Activated B cell treated with CpG ODN at 0.5 μM for 24 hours (primary cell): ENCODE results near the gene DEPDC5. TPM values are rescaled to one million over a fixed set of nuclear protein-coding genes. Genes with fewer than 3 reads are reported as not detected.
"Not testable (repeated sequence)": the region's sequence is repeated elsewhere in the genome, so short reads cannot be mapped to it uniquely, and the experiment has no call there.

Source experiments
- ATAC-seq: fragments of 200-7000 bp; cut with Tn5 transposase; one replicate; pipeline ENCODE4 v1.10.0; 2021; ENCODE audit warnings: low read depth, mild to moderate bottlenecking, moderate library complexity
- CTCF ChIA-PET: fragments of 350-600 bp; sonication (Branson Sonifier 250); formaldehyde crosslinking; loops from one replicate; lab custom pipeline; 2021; ENCODE audit warnings: antibody characterized with exemption; lab: Charles Lee
- POLR2A ChIA-PET: fragments of 350-600 bp; sonication (Branson Sonifier 250); formaldehyde crosslinking; loops from one replicate; lab custom pipeline; 2021; ENCODE audit warnings: antibody characterized with exemption; lab: Charles Lee
- DNase-seq: peaks from one replicate; pipeline ENCODE4 v3.0.0; 2022
- H3K27ac Mint-ChIP-seq: one replicate; pipeline ENCODE4 v1.8.0; 2020; ENCODE audit warnings: mixed read lengths
- H3K27me3 Mint-ChIP-seq: one replicate; pipeline ENCODE4 v1.8.0; 2021; ENCODE audit warnings: mixed read lengths
- H3K36me3 Mint-ChIP-seq: one replicate; pipeline ENCODE4 v1.8.0; 2021; ENCODE audit warnings: low read depth, mixed read lengths
- H3K4me1 Mint-ChIP-seq: one replicate; pipeline ENCODE4 v1.8.0; 2021; ENCODE audit warnings: mixed read lengths
- H3K4me3 Mint-ChIP-seq: one replicate; pipeline ENCODE4 v1.8.0; 2020; ENCODE audit warnings: mild to moderate bottlenecking, mixed read lengths
- H3K9me3 Mint-ChIP-seq: one replicate; pipeline ENCODE4 v1.8.0; 2020; ENCODE audit warnings: mixed read lengths
- CTCF ChIP-seq: fragments of 200-600 bp; IDR thresholded peaks from one replicate; pipeline ENCODE4 v1.8.0; 2022; ENCODE audit warnings: antibody characterized with exemption, mild to moderate bottlenecking
- intact Hi-C: fragments of 100-400 bp; cut with micrococcal nuclease; formaldehyde crosslinking; loops from one replicate; pipeline ENCODE4 v1.15.1; 2024
- total RNA-seq: library from RNA; stranded (reverse); gene quantifications from 2 replicates; pipeline ENCODE4 v1.2.3, GENCODE V29; 2022

Gene DEPDC5
- total RNA-seq, 1 donor from 2014 or later: 79.1 TPM

GRCh38 chr22:31753005-31753633 lies 700 bp upstream of the DEPDC5 start:
- ChIA-PET CTCF (interaction anchor here (0.6 to 1.3 kb wide), 2 partner anchors 78 to 88 kb away, joined by 3 to 5 read pairs; no protein-coding TSS in a partner anchor), POLR2A (interaction anchor here (0.6 to 2.7 kb wide), 16 partner anchors 15 to 721 kb away, joined by 3 to 16 read pairs (median 4); partner anchors contain the start of genes FBXO7, PIK3IP1 and PISD)
- peak; percentile 15 for ATAC-seq
- no peaks in the 10 kb centered on the region for H3K9me3 Mint-ChIP-seq
- H3K36me3 Mint-ChIP-seq: peaks cover 16% of the 10 kb centered on the region
- intact Hi-C loops: loop anchor here (1.0 to 10.0 kb wide), 5 partner anchors 123 to 786 kb away; partner anchors contain the start of genes FBXO7, MORC2, RTCB and TUG1
- H3K4me1 Mint-ChIP-seq: peaks cover 52% of the 10 kb centered on the region
- no peak for TF ChIP-seq CTCF
- H3K27me3 Mint-ChIP-seq: no peaks in the 10 kb centered on the region
- no peak for DNase-seq
- H3K27ac Mint-ChIP-seq: peak overlapping the region; percentile 100
- peak overlapping the region; percentile 94 for H3K4me3 Mint-ChIP-seq

GRCh38 chr22:31754813-31755212 lies 994 bp downstream of the DEPDC5 start:
- ChIA-PET CTCF (no interaction called here), POLR2A (interaction anchor here (0.7 to 2.7 kb wide), 3 partner anchors 27 to 382 kb away, joined by 3 to 10 read pairs (median 3); partner anchors contain the start of gene PISD)
- ATAC-seq (no peak), DNase-seq (no peak)
- H3K27ac Mint-ChIP-seq: peak overlapping the region; percentile 100
- intact Hi-C loops: loop anchor here (2.0 to 10.0 kb wide), 4 partner anchors 36 to 788 kb away; partner anchors contain the start of genes MORC2, RTCB and TUG1
- H3K27me3 Mint-ChIP-seq: no peaks in the 10 kb centered on the region
- peaks cover 38% of the 10 kb centered on the region for H3K4me1 Mint-ChIP-seq
- no peaks in the 10 kb centered on the region for H3K9me3 Mint-ChIP-seq
- TF ChIP-seq CTCF: no peak
- H3K4me3 Mint-ChIP-seq: peak overlapping the region; percentile 94
- H3K36me3 Mint-ChIP-seq: peaks cover 26% of the 10 kb centered on the region

- intact Hi-C loops: loop anchor here (2.0 to 10.0 kb wide), 3 partner anchors 14 to 658 kb away; partner anchors contain the start of gene RTCB
- Mint-ChIP-seq H3K27me3 (no peaks in the 10 kb centered on the region), H3K9me3 (no peaks in the 10 kb centered on the region), H3K27ac (no peak overlapping the region), H3K4me3 (no peak overlapping the region), H3K36me3 (peaks cover 45% of the 10 kb centered on the region), H3K4me1 (peaks cover 27% of the 10 kb centered on the region)
- TF ChIP-seq CTCF: no peak
- POLR2A ChIA-PET: no interaction called here
- no peak for DNase-seq
- no peak for ATAC-seq
- CTCF ChIA-PET: no interaction called here
These were observed 3.4 kb downstream of the DEPDC5 start for GRCh38 chr22:31757265-31757664.

- POLR2A ChIA-PET, DNase-seq, H3K9me3 Mint-ChIP-seq, ATAC-seq, H3K27me3 Mint-ChIP-seq, H3K4me3 Mint-ChIP-seq, CTCF ChIA-PET, H3K27ac Mint-ChIP-seq: not testable (repeated sequence)
- H3K36me3 Mint-ChIP-seq: peaks cover 54% of the 10 kb centered on the region
- intact Hi-C loops: loop anchor here (10.0 kb wide), 2 partner anchors 204 to 656 kb away; partner anchors contain the start of gene RTCB
- H3K4me1 Mint-ChIP-seq: peaks cover 15% of the 10 kb centered on the region
These were observed 5.0 kb downstream of the DEPDC5 start for GRCh38 chr22:31758860-31759259.

GRCh38 chr22:31764785-31765184 lies 11.0 kb downstream of the DEPDC5 start:
- CTCF ChIA-PET: no interaction called here

More at GRCh38 chr22:31764785-31765184, 11.0 kb downstream of the DEPDC5 start:
- Mint-ChIP-seq H3K27me3 (no peaks in the 10 kb centered on the region), H3K36me3 (peaks cover 73% of the 10 kb centered on the region), H3K9me3 (no peaks in the 10 kb centered on the region), H3K4me1 (peaks cover 7% of the 10 kb centered on the region), H3K27ac (no peak overlapping the region), H3K4me3 (no peak overlapping the region)
- DNase-seq (no peak), ATAC-seq (no peak)
- no peak for TF ChIP-seq CTCF
- POLR2A ChIA-PET: no interaction called here
- intact Hi-C loops: no loop called here
